NCI-H1417 (cell line): ENCODE results near the gene EZR.
A peak's percentile ranks its signal among the peaks of the same experiment; 100 is the strongest.

Experiments
- DNase-seq, 3 experiments: peaks; one replicate each; lab custom pipeline; 2025; lab: John Stamatoyannopoulos, UW

The EZR gene

GRCh38 chr6:158775832-158776231, 43.3 kb downstream of the EZR start:
- DNase-seq = no peak

DNA sequence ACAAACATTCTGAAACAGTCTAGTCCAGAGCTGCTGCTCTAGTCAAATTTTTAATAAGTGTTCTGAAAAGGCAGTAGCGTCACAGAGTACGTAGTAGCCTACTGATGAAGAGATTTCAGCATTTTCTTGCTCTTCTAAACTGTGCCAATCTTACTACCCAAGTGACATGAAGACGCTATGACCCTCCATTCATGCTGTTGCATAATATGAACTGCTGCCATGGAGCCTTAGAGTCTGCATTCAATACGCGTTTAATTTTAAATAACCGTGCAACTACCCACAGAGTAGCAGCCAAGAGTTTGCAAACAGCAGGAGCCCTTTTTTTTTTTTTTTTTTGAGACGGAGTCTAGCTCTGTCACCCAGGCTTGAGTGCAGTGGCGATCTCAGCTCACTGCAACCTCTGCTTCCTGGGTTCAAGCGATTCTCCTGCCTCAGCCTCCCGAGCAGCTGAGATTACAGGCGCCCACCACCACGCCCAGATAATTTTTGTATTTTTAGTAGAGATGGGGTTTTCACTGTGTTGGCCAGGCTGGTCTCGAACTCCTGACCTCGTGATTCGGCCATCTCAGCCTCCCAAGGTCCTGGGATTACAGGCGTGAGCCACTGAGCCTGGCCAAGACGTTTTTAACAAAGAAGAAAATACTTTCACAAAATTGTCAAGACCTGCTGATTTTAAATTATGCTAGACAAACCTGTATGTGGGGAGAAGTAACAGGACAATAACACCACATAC, 44.3 kb downstream of the EZR start:
- no peak for DNase-seq

DNA sequence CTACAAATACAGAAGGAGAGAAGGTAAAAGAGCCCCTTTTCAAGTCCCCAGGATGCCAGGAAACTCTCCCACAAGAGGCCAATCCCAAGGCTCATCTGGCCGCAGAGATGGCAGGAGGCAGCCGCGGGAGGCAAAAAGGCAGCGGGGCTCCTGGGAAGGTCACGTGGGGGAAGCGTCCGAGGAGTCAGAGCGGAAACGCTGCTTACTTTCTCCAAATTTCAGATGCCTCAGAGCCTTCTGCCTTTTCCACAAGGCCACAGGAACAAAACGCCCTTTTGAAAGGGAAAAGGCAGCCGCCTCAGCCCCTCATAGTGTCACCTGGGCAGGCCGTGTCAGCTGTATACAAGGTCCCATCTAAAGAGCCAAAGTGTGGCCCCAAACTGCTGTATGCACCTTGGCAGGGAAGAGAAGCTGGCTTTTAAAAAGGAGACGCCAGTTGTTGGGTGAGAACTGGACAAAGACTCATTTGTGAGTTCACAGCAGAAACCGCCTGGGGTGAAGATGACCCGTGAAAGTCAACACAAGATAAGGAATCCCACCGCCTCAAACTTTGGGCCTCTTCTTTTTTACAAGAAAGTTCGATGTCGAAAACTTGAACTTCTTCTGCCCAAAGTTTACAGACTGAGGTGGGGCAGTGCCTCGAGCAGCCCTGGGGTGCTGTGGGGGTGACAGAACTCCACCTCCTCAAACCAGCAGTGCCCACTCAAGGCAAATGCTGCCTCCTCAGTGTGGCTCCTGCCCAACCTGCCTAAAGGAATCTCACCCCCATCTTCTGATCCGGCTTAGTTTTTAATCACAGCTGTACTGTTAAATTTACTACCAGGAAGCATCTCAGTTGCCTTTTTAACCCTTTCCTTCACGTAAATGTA, 45.4 kb downstream of the EZR start:
- DNase-seq = no peak

- DNase-seq = no peak
Measured at GRCh38 chr6:158772851-158773371, 46.3 kb downstream of the EZR start.

DNA sequence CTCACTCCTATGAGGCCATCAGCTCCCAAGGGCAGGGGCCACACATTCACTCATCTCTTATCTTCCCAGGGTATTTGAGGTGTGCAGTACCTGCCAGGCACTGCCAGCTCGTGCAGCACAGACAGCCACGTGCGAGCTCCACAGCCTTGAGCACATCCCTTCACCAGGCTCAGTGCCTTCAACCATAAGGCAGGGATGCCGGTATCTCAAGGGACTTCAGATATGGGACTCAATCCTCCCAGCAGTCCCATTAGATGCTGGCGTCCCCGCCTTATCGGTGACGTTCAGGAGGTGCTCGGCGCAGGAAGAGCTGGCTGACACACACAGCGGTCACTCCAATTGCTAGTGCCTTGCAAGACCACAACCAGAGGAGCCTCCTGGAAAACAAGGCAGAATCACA, 47.0 kb downstream of the EZR start:
- DNase-seq = no peak

- DNase-seq = no peak
Measured at GRCh38 chr6:158771399-158772152, 47.6 kb downstream of the EZR start.

GRCh38 chr6:158770533-158771330, 48.4 kb downstream of the EZR start:
- no peak for DNase-seq

- DNase-seq = peak; percentile 67 to 94 (median 82)
Measured at GRCh38 chr6:158769771-158770432, 49.3 kb downstream of the EZR start.

- DNase-seq = peak in 1 of 3 experiments; percentile 82
Measured at GRCh38 chr6:158769234-158769770, 49.9 kb downstream of the EZR start.

GRCh38 chr6:158768436-158768835, 50.7 kb downstream of the EZR start:
- no peak for DNase-seq

DNA sequence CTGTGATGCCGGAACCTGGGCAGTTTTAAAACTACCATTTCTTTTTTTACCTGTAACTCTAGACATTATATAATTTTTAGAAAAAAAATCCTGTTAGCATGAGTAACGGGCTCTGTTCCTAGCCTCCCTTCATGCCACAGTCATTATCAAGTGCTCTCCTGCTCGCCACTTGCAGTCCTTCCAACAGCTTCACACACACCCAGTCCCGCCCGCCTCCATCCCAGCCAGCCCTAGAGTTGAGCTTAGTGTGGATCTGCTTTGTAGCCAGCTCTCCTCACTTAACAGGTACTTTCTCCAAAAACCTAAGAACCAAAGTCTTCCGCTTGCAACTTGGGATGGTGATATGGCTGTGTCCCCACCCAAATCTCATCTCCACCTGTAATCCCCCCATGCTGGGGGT, 51.5 kb downstream of the EZR start:
- DNase-seq = no peak

- no peak for DNase-seq
Measured at GRCh38 chr6:158766621-158767455, 52.3 kb downstream of the EZR start.

GRCh38 chr6:158765499-158766068, 53.6 kb downstream of the EZR start:
- DNase-seq = peak in 2 of 3 experiments; percentile 36 to 79

- no peak for DNase-seq
Measured at GRCh38 chr6:158764926-158765325, 54.2 kb downstream of the EZR start.

DNA sequence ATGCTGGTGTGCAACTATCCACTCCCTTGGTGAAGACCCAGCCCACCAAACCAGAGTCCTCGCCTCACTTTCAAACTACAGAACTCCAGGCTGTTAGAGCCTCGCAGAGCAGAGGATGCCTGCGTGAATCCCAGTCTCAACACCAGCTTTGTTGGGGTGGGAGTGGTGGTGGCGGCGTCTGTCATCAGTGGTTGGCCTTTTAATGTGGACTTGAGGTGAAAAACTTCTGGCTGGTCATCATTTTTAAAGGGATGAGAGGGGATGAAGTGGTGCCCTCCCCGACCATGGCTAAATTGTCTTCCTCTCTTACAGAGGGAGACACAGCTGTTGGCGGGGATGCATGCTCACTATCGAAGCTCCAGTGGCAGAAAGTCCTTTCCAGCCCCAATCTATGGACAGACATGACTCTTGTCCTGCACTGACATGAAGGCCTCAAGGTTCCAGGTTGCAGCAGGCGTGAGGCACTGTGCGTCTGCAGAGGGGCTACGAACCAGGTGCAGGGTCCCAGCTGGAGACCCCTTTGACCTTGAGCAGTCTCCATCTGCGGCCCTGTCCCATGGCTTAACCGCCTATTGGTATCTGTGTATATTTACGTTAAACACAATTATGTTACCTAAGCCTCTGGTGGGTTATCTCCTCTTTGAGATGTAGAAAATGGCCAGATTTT, 54.9 kb downstream of the EZR start:
- no peak for DNase-seq

- peak in 1 of 3 experiments; percentile 33 for DNase-seq
Measured at GRCh38 chr6:158763434-158764182, 55.6 kb downstream of the EZR start.

- no peak for DNase-seq
Measured at GRCh38 chr6:158762787-158763433, 56.3 kb downstream of the EZR start.
